PC-3 (cell line): ENCODE data around the gene CATSPERB. TPM values are rescaled to one million over a fixed set of nuclear protein-coding genes. Genes with fewer than 3 reads are reported as not detected.

Source experiments
- ATAC-seq: fragments of 200-7000 bp; cut with Tn5 transposase; 2 replicates; pipeline ENCODE4 v1.9.1; 2020; ENCODE audit warnings: mild to moderate bottlenecking, moderate library complexity
- BruUV-seq: library from RNA; stranded (reverse); fragments of 400-500 nt; replicated peaks from 2 replicates; lab custom pipeline; 2021; lab: Mats Ljungman, UMichigan
- CTCF ChIA-PET: fragments of 300-600 bp; sonication (Branson Sonifier 250); formaldehyde crosslinking; loops from one replicate; lab custom pipeline; 2022; ENCODE audit warnings: antibody characterized with exemption; lab: Charles Lee
- POLR2A ChIA-PET: fragments of 300-600 bp; sonication (Branson Sonifier 250); formaldehyde crosslinking; loops from one replicate; lab custom pipeline; 2022; ENCODE audit warnings: antibody characterized with exemption; ENCODE audit not compliant: unreplicated experiment; lab: Charles Lee
- DNase-seq: peaks from one replicate; pipeline ENCODE4 v3.0.0-alpha.2; 2015
- H2AFZ ChIP-seq: fragments of 300-600 bp; sonication (generic); 2 replicates; pipeline ENCODE4 v1.6.0; 2016; ENCODE audit warnings: antibody characterized with exemption, low read length
- H3F3A ChIP-seq: fragments of 300-600 bp; sonication (generic); one replicate; pipeline ENCODE4 v1.6.0; 2017; ENCODE audit warnings: antibody characterized with exemption, low read length, control low read depth, mild to moderate bottlenecking; ENCODE audit not compliant: unreplicated experiment
- H3K27ac ChIP-seq: fragments of 300-600 bp; sonication (generic); 2 replicates; pipeline ENCODE4 v1.5.1; 2016; ENCODE audit warnings: mild to moderate bottlenecking, low read length
- H3K27me3 ChIP-seq: fragments of 300-600 bp; sonication (generic); 2 replicates; pipeline ENCODE4 v1.6.1; 2016; ENCODE audit warnings: low read length, mixed read lengths
- H3K36me3 ChIP-seq: fragments of 300-600 bp; sonication (generic); 2 replicates; pipeline ENCODE4 v1.6.1; 2016; ENCODE audit warnings: low read depth, mixed run types, low read length, mixed read lengths
- H3K4me1 ChIP-seq: fragments of 300-600 bp; sonication (generic); 2 replicates; pipeline ENCODE4 v1.5.1; 2016; ENCODE audit warnings: low read length; ENCODE audit not compliant: insufficient read depth
- H3K4me2 ChIP-seq: fragments of 300-600 bp; sonication (generic); 2 replicates; pipeline ENCODE4 v1.6.0; 2016; ENCODE audit warnings: low read length
- H3K4me3 ChIP-seq: fragments of 300-600 bp; sonication (generic); 2 replicates; pipeline ENCODE4 v1.5.1; 2016; ENCODE audit warnings: mild to moderate bottlenecking, low read length, mixed read lengths
- H3K79me2 ChIP-seq: fragments of 300-600 bp; sonication (generic); 2 replicates; pipeline ENCODE4 v1.6.1; 2017; ENCODE audit warnings: low read length, mixed read lengths
- H3K9ac ChIP-seq: fragments of 300-600 bp; sonication (generic); 2 replicates; pipeline ENCODE4 v1.6.0; 2016; ENCODE audit warnings: mild to moderate bottlenecking, low read length
- H3K9me2 ChIP-seq: fragments of 300-600 bp; sonication (generic); replicated peaks from 2 replicates; pipeline ENCODE4 v1.6.1; 2016; ENCODE audit warnings: mixed run types, low read length, mixed read lengths
- H3K9me3 ChIP-seq: fragments of 300-600 bp; sonication (generic); 2 replicates; pipeline ENCODE4 v1.6.1; 2016; ENCODE audit warnings: low read length, mixed read lengths
- H4K20me1 ChIP-seq: fragments of 300-600 bp; sonication (generic); 2 replicates; pipeline ENCODE4 v1.6.1; 2016; ENCODE audit warnings: low read length, mixed read lengths
- EZH2 ChIP-seq: fragments of 300-600 bp; sonication (generic); IDR thresholded peaks from one replicate; pipeline ENCODE4 v1.6.1; 2017; ENCODE audit warnings: antibody characterized with exemption, mild to moderate bottlenecking, low read length; ENCODE audit not compliant: unreplicated experiment
- EZH2phosphoT487 ChIP-seq: fragments of 300-600 bp; sonication (generic); IDR thresholded peaks from 2 replicates; pipeline ENCODE4 v1.6.1; 2018; ENCODE audit warnings: mild to moderate bottlenecking, antibody characterized with exemption, low read length, borderline replicate concordance
- intact Hi-C: fragments of 100-400 bp; cut with micrococcal nuclease; formaldehyde crosslinking; loops from 2 replicates; pipeline ENCODE4 v1.9.0; 2023
- total RNA-seq: library from RNA; depleted of rRNA; stranded (reverse); fragments of >200 nt; gene quantifications from 2 replicates; pipeline ENCODE4 v1.2.3, GENCODE V29; 2014
- TF ChIP-seq, protein P1 (sequence below): fragments of 300-600 bp; sonication (generic); conservative IDR thresholded peaks from 2 replicates; pipeline ENCODE4 v1.5.1; 2017; ENCODE audit warnings: antibody characterized with exemption, low read depth, mild to moderate bottlenecking, low read length

Gene CATSPERB
- total RNA-seq, 1 experiment from 2014 or later = not detected

GRCh38 chr14:91647856-91648255, 84.0 kb downstream of the CATSPERB start:
- DNase-seq (no peak), ATAC-seq (no peak)
- intact Hi-C loops = no loop called here
- no peaks in the 10 kb centered on the region for H3K79me2 ChIP-seq
- no peaks in the 10 kb centered on the region for H3K9me2 ChIP-seq
- TF ChIP-seq, protein P1, sequence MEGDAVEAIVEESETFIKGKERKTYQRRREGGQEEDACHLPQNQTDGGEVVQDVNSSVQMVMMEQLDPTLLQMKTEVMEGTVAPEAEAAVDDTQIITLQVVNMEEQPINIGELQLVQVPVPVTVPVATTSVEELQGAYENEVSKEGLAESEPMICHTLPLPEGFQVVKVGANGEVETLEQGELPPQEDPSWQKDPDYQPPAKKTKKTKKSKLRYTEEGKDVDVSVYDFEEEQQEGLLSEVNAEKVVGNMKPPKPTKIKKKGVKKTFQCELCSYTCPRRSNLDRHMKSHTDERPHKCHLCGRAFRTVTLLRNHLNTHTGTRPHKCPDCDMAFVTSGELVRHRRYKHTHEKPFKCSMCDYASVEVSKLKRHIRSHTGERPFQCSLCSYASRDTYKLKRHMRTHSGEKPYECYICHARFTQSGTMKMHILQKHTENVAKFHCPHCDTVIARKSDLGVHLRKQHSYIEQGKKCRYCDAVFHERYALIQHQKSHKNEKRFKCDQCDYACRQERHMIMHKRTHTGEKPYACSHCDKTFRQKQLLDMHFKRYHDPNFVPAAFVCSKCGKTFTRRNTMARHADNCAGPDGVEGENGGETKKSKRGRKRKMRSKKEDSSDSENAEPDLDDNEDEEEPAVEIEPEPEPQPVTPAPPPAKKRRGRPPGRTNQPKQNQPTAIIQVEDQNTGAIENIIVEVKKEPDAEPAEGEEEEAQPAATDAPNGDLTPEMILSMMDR = no peak
- TF ChIP-seq EZH2phosphoT487 (no peak), EZH2 (no peak)
- H3K9ac ChIP-seq = no peak overlapping the region
- ChIA-PET POLR2A (no interaction called here), CTCF (no interaction called here)
- no peak overlapping the region for H3K4me2 ChIP-seq
- H3K27ac ChIP-seq = no peak overlapping the region
- BruUV-seq = no TSS peak
- H2AFZ ChIP-seq = no peak overlapping the region
- no peaks in the 10 kb centered on the region for H3K27me3 ChIP-seq
- H3K4me3 ChIP-seq = no peak overlapping the region
- H3K36me3 ChIP-seq = no peaks in the 10 kb centered on the region
- H4K20me1 ChIP-seq = no peaks in the 10 kb centered on the region
- H3K4me1 ChIP-seq = no peaks in the 10 kb centered on the region; the same call in 1 of the 2 replicates
- H3K9me3 ChIP-seq = no peaks in the 10 kb centered on the region
- no peaks in the 10 kb centered on the region for H3F3A ChIP-seq

- Histone ChIP-seq H3K27me3 (no peaks in the 10 kb centered on the region), H4K20me1 (no peaks in the 10 kb centered on the region), H3K9me3 (no peaks in the 10 kb centered on the region), H3K4me2 (no peak overlapping the region), H3K27ac (no peak overlapping the region), H3K4me3 (no peak overlapping the region), H3K79me2 (no peaks in the 10 kb centered on the region), H3K4me1 (no peaks in the 10 kb centered on the region), H2AFZ (no peak overlapping the region), H3F3A (no peaks in the 10 kb centered on the region), H3K9me2 (no peaks in the 10 kb centered on the region), H3K9ac (no peak overlapping the region), H3K36me3 (no peaks in the 10 kb centered on the region)
- DNase-seq (no peak), ATAC-seq (no peak)
- intact Hi-C loops = no loop called here
- BruUV-seq = no TSS peak
- CTCF ChIA-PET = no interaction called here
- POLR2A ChIA-PET = no interaction called here
- TF ChIP-seq, protein P1 = no peak
- no peak for TF ChIP-seq EZH2phosphoT487
- no peak for TF ChIP-seq EZH2
Observed at GRCh38 chr14:91636604-91637003, 95.3 kb downstream of the CATSPERB start.

DNA sequence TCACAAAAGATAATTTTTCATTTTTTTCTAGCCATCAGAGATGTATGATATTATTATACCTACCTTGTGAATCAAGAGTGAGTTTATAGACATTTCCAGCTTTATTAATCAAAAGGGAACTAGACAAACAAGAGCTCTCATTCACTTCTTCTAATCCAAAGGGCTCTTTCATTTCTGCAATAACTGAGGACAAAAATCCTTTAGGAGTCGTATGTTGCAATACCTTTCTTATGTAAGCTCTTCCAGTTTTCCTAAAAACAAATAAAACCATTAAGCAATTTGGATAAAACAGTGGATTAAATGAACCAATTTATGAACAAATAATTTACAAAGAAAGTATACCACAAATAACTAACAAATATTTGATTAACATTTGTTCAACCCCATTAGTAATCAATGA, 107.1 kb downstream of the CATSPERB start:
- Histone ChIP-seq H3K4me1 (no peaks in the 10 kb centered on the region), H3K9me3 (no peaks in the 10 kb centered on the region), H3F3A (no peaks in the 10 kb centered on the region), H3K79me2 (no peaks in the 10 kb centered on the region), H3K27me3 (no peaks in the 10 kb centered on the region), H3K4me3 (no peak overlapping the region), H3K9ac (no peak overlapping the region), H3K27ac (no peak overlapping the region), H2AFZ (no peak overlapping the region), H3K36me3 (no peaks in the 10 kb centered on the region), H4K20me1 (no peaks in the 10 kb centered on the region), H3K4me2 (no peak overlapping the region), H3K9me2 (no peaks in the 10 kb centered on the region)
- DNase-seq = no peak
- ChIA-PET CTCF (no interaction called here), POLR2A (no interaction called here)
- intact Hi-C loops = no loop called here
- no peak for ATAC-seq
- no TSS peak for BruUV-seq
- TF ChIP-seq EZH2phosphoT487 (no peak), EZH2 (no peak)
- TF ChIP-seq, protein P1 = no peak
